Activated B cell treated with CpG ODN at 0.5 μM for 24 hours (primary cell): ENCODE results near the gene DOCK1. TPM values are rescaled to one million over a fixed set of nuclear protein-coding genes. Genes with fewer than 3 reads are reported as not detected.

Experiments used
- ATAC-seq: fragments of 200-7000 bp; cut with Tn5 transposase; one replicate; pipeline ENCODE4 v1.10.0; 2021; ENCODE audit warnings: low read depth, mild to moderate bottlenecking, moderate library complexity
- CTCF ChIA-PET: fragments of 350-600 bp; sonication (Branson Sonifier 250); formaldehyde crosslinking; loops from one replicate; lab custom pipeline; 2021; ENCODE audit warnings: antibody characterized with exemption; lab: Charles Lee
- POLR2A ChIA-PET: fragments of 350-600 bp; sonication (Branson Sonifier 250); formaldehyde crosslinking; loops from one replicate; lab custom pipeline; 2021; ENCODE audit warnings: antibody characterized with exemption; lab: Charles Lee
- DNase-seq: peaks from one replicate; pipeline ENCODE4 v3.0.0; 2022
- H3K27ac Mint-ChIP-seq: one replicate; pipeline ENCODE4 v1.8.0; 2020; ENCODE audit warnings: mixed read lengths
- H3K27me3 Mint-ChIP-seq: one replicate; pipeline ENCODE4 v1.8.0; 2021; ENCODE audit warnings: mixed read lengths
- H3K36me3 Mint-ChIP-seq: one replicate; pipeline ENCODE4 v1.8.0; 2021; ENCODE audit warnings: low read depth, mixed read lengths
- H3K4me1 Mint-ChIP-seq: one replicate; pipeline ENCODE4 v1.8.0; 2021; ENCODE audit warnings: mixed read lengths
- H3K4me3 Mint-ChIP-seq: one replicate; pipeline ENCODE4 v1.8.0; 2020; ENCODE audit warnings: mild to moderate bottlenecking, mixed read lengths
- H3K9me3 Mint-ChIP-seq: one replicate; pipeline ENCODE4 v1.8.0; 2020; ENCODE audit warnings: mixed read lengths
- intact Hi-C: fragments of 100-400 bp; cut with micrococcal nuclease; formaldehyde crosslinking; loops from one replicate; pipeline ENCODE4 v1.15.1; 2024
- total RNA-seq: library from RNA; stranded (reverse); gene quantifications from 2 replicates; pipeline ENCODE4 v1.2.3, GENCODE V29; 2022
- TF ChIP-seq, protein P1 (sequence below): fragments of 200-600 bp; IDR thresholded peaks from one replicate; pipeline ENCODE4 v1.8.0; 2022; ENCODE audit warnings: antibody characterized with exemption, mild to moderate bottlenecking

DOCK1 gene
- total RNA-seq, 1 donor from 2014 or later: not detected

- Mint-ChIP-seq H3K36me3 (no peaks in the 10 kb centered on the region), H3K9me3 (no peaks in the 10 kb centered on the region), H3K27me3 (no peaks in the 10 kb centered on the region), H3K27ac (no peak overlapping the region), H3K4me1 (no peaks in the 10 kb centered on the region), H3K4me3 (no peak overlapping the region)
- ATAC-seq: no peak
- no peak for DNase-seq
- TF ChIP-seq, protein P1, sequence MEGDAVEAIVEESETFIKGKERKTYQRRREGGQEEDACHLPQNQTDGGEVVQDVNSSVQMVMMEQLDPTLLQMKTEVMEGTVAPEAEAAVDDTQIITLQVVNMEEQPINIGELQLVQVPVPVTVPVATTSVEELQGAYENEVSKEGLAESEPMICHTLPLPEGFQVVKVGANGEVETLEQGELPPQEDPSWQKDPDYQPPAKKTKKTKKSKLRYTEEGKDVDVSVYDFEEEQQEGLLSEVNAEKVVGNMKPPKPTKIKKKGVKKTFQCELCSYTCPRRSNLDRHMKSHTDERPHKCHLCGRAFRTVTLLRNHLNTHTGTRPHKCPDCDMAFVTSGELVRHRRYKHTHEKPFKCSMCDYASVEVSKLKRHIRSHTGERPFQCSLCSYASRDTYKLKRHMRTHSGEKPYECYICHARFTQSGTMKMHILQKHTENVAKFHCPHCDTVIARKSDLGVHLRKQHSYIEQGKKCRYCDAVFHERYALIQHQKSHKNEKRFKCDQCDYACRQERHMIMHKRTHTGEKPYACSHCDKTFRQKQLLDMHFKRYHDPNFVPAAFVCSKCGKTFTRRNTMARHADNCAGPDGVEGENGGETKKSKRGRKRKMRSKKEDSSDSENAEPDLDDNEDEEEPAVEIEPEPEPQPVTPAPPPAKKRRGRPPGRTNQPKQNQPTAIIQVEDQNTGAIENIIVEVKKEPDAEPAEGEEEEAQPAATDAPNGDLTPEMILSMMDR: no peak
- ChIA-PET CTCF (no interaction called here), POLR2A (no interaction called here)
- intact Hi-C loops: no loop called here
Measured at GRCh38 chr10:127279334-127279774, 374.1 kb downstream of the DOCK1 start.

DNA sequence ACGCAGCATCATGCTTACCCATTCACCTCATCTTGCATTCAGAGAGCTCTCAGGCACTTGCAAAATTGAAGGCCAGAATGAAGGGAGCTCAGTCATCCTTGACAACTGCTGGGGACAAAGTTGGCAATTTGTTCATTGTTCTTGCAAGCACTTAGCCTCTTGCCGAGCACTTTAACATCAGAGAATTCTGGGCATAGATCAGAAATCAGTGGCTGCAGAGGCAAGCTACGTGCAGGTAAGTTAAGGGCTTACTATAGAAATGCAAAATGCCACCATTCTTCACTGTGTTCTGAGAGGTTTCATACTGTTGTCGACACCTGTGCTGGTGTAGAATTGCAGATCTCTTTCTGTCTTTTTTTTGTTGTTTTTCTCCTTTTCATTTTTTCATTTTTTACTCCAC is 375.2 kb downstream of the DOCK1 start:
- CTCF ChIA-PET: no interaction called here
- no peaks in the 10 kb centered on the region for H3K9me3 Mint-ChIP-seq
- H3K36me3 Mint-ChIP-seq: no peaks in the 10 kb centered on the region
- ATAC-seq (no peak), DNase-seq (no peak)
- TF ChIP-seq, protein P1: no peak
- intact Hi-C loops: no loop called here
- no peaks in the 10 kb centered on the region for H3K27me3 Mint-ChIP-seq
- no peak overlapping the region for H3K27ac Mint-ChIP-seq
- H3K4me3 Mint-ChIP-seq: no peak overlapping the region
- no peaks in the 10 kb centered on the region for H3K4me1 Mint-ChIP-seq
- POLR2A ChIA-PET: no interaction called here

- POLR2A ChIA-PET: no interaction called here
- CTCF ChIA-PET: no interaction called here
Measured at GRCh38 chr10:127283017-127283416, 377.8 kb downstream of the DOCK1 start.

GRCh38 chr10:127283576-127283975 is 378.3 kb downstream of the DOCK1 start:
- H3K4me1 Mint-ChIP-seq: no peaks in the 10 kb centered on the region
- CTCF ChIA-PET: no interaction called here

More at GRCh38 chr10:127283017-127283416, 377.8 kb downstream of the DOCK1 start:
- TF ChIP-seq, protein P1: no peak
- intact Hi-C loops: no loop called here
- Mint-ChIP-seq H3K36me3 (no peaks in the 10 kb centered on the region), H3K4me3 (no peak overlapping the region), H3K9me3 (no peaks in the 10 kb centered on the region), H3K4me1 (no peaks in the 10 kb centered on the region), H3K27ac (no peak overlapping the region), H3K27me3 (no peaks in the 10 kb centered on the region)
- DNase-seq: no peak
- no peak for ATAC-seq

GRCh38 chr10:127290850-127291249 is 385.6 kb downstream of the DOCK1 start:
- intact Hi-C loops: no loop called here
- POLR2A ChIA-PET: no interaction called here
- Mint-ChIP-seq H3K4me3 (no peak overlapping the region), H3K36me3 (no peaks in the 10 kb centered on the region), H3K27ac (no peak overlapping the region), H3K9me3 (peaks cover 7% of the 10 kb centered on the region), H3K27me3 (no peaks in the 10 kb centered on the region), H3K4me1 (no peaks in the 10 kb centered on the region)
- no peak for ATAC-seq
- TF ChIP-seq, protein P1: no peak
- no peak for DNase-seq
- CTCF ChIA-PET: no interaction called here

More at GRCh38 chr10:127283576-127283975, 378.3 kb downstream of the DOCK1 start:
- DNase-seq: no peak
- POLR2A ChIA-PET: no interaction called here
- TF ChIP-seq, protein P1: no peak
- Mint-ChIP-seq H3K27ac (no peak overlapping the region), H3K9me3 (no peaks in the 10 kb centered on the region), H3K36me3 (no peaks in the 10 kb centered on the region), H3K4me3 (no peak overlapping the region), H3K27me3 (no peaks in the 10 kb centered on the region)
- intact Hi-C loops: no loop called here
- no peak for ATAC-seq
